ENCODE results near the gene ELK1.
"Not testable (repeated sequence)": the region's sequence is repeated elsewhere in the genome, so short reads cannot be mapped to it uniquely, and the experiment has no call there.

Gene ELK1

GRCh38 chrX:47611926-47612325 is 38.4 kb downstream of the ELK1 start:
- DNase-seq (no peak), ATAC-seq (no peak)

DNA sequence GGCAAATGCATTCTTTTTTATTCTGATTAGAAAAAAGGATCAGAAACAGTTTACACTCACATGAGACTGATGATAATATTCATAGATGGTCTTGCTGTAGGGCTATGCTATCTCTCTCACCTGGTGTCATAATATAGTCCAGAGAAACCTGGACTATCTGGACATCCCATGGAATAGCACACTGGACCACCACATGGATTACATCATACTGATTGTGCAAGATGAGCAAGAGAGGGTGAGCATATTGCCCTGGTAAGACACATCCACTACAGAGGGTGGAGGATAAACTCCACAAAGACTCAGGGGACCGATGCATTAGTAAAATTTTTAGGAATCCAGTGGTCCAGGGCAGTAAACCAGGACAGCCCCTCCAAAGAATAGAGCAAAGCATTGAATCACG is 38.9 kb downstream of the ELK1 start:
- ATAC-seq: no peak
- no peak for DNase-seq

DNA sequence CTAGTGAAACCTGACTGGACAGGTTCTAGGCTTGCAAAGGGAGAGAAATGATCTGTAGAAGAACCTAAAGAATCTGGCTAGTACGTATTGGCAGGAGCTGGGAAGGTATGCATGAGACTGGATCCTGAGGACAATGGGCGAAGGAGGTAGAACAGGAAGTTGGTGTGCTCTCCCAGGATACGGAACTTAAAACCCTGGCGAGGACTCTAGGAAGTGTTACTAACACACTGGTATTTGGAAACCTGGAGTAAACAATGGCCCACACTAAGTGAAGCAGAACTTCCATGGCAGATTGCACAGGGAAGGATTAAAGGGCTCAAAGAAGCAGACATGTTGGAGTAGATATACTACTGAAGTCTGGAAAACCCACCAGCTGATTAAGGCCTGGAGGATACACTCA is 39.9 kb downstream of the ELK1 start:
- DNase-seq: no peak

GRCh38 chrX:47608130-47608810 is 42.1 kb downstream of the ELK1 start:
- ATAC-seq: no peak

More for the DNA sequence above, 39.9 kb downstream of the ELK1 start:
- no peak for ATAC-seq

DNA sequence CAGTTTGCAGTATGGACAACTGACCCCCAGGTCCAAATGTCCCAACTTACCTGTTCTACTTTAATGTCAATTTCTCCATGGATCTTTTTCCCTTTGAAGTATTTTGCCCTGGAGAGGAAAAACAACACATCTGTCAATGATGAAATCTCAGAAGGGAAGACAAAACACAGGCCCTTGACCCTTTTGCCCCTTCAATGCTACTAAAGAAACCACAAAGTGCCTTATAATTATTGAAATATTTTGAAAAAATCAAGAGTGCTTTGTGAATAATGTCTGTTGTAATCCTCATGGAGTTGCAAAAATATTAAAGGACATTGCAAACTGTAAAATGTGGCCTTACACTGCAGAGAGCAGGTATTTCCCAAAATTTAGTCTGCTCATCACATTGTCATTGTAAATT is 43.3 kb downstream of the ELK1 start:
- ATAC-seq (no peak), DNase-seq (no peak)

More at GRCh38 chrX:47608130-47608810, 42.1 kb downstream of the ELK1 start:
- no peak for DNase-seq

GRCh38 chrX:47605024-47605423 is 45.3 kb downstream of the ELK1 start:
- ATAC-seq (no peak), DNase-seq (no peak)

GRCh38 chrX:47603125-47603524 is 47.2 kb downstream of the ELK1 start:
- ATAC-seq, DNase-seq: not testable (repeated sequence)

- no peak for DNase-seq
- no peak for ATAC-seq
These were observed 53.1 kb downstream of the ELK1 start for GRCh38 chrX:47597222-47597621.

GRCh38 chrX:47596256-47596655 is 54.1 kb downstream of the ELK1 start:
- no peak for DNase-seq

GRCh38 chrX:47595716-47596251 is 54.6 kb downstream of the ELK1 start:
- DNase-seq (no peak), ATAC-seq (no peak)

More at GRCh38 chrX:47596256-47596655, 54.1 kb downstream of the ELK1 start:
- ATAC-seq: no peak

GRCh38 chrX:47593522-47593921 is 56.8 kb downstream of the ELK1 start:
- no peak for ATAC-seq
- no peak for DNase-seq

GRCh38 chrX:47590984-47591383 is 59.4 kb downstream of the ELK1 start:
- ATAC-seq (no peak), DNase-seq (no peak)

DNA sequence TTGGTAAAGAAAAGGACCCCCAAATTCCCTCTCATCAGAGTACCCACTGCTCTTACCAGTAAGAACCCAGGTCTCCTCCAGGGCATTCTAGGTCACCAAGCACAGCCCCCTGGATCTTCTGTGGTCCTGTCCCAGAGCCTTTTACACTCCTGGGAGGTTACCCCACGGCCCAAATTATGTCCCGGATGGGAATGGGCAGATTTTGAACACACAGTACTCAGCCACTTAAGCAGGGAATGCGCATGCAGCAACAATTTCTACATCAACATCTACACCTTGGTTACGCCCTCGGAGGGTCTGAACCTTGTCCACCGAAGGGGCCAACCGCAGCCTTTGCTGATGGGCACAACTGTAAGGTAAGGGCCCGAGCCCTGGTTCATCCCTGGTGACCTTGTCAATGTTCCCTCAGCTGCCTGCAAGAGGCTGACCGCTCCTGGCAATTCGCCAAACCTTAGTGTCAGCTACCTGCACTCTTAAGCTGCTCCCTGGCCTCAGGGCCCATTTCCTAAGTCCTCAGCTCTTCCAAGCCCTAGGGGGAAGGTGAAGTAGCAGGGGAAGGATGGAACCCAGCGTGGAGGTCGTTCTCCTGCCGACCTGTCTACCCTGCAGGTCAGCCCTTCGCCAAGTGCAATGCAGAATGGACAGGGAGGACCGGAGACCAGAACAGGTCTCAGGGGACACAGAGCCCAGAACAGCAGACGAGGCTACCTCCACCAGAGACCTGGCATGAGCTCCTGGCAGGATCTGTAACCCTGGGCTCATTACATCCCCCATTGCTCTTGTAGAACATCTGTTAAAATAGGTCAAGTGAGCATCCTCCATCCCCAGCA is 62.2 kb downstream of the ELK1 start:
- ATAC-seq: no peak
- no peak for DNase-seq

DNA sequence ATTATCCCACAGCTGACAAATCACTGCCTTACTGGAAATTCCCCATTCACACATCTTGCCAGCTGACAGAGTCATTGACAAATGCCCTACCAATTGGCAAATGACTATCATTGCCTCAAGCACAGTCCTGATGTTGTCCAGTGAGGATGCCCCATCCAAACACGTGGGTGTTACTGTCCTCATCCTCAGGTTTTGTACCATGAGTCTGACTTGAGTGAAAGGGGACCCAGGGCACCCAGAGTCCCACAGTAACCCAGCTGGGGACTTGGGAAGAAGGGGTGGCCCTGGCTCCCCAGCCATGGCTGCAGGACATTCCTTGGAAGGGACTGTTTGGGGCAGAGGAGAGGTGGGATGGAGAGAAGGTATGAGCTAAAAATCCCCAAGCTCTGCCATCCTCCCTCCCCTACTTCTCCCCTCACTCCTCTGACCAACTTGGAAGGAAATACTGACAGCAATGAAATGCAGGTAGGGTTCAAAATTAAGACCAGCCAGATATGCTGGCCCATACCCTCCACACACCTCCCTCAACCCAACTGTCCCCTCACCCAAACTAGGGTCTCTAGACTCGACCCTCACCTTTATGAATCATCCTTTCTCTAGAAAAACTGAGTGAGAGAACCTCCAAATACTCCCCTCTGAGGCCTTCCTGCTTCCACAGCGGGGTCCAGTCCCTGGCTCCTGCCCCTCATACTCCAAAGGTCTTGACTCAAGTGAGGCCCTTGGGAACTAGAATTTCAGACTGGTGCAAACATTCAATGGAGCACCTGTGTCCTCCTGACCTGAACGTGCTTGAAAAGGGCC is 63.1 kb downstream of the ELK1 start:
- no peak for DNase-seq
- no peak for ATAC-seq

DNA sequence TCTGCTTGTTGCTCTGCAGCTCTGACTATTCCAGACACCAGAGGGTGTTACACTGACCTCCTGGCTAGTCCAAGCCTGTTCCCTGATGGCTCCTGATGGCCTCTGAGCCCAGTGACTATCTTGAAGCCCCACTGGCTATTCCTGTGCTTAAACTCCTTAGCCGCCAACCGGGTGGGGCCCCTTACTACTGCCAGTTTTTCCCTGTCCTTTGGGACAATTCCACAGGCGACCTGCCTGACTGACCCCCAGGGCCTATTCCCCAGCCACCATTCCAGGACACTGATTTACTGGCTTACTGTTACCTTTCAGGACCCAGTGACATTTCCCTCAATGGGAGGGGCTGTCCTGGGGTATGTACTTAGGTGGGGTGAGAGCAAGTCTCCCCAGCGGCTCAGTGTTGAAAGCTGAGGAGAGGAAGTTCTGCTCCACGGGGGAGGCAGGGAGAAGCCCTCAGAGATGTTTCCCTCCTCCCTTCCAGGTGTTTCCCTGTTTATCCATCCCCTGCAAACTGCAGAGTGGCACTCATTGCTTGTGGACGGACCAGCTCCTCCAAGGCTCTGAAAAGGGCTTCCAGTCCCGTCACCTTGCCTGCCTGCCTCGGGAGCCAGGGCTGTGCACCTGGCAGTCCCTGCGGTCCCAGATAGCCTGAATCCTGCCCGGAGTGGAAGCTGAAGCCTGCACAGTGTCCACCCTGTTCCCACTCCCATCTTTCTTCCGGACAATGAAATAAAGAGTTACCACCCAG is 64.1 kb downstream of the ELK1 start:
- no peak for DNase-seq
- ATAC-seq: no peak

Data from stimulated activated naive CD8-positive, alpha-beta T cell treated with anti-CD3 and anti-CD28 coated beads, Interleukin-15, Interleukin-2, amounts not matched to agents 100 U/mL and 50 U/mL, for 24 hours (primary cell).